Measurements from ENCODE around the gene GXYLT1.
"Not testable (repeated sequence)": the region's sequence is repeated elsewhere in the genome, so short reads cannot be mapped to it uniquely, and the experiment has no call there.

Gene GXYLT1

DNA sequence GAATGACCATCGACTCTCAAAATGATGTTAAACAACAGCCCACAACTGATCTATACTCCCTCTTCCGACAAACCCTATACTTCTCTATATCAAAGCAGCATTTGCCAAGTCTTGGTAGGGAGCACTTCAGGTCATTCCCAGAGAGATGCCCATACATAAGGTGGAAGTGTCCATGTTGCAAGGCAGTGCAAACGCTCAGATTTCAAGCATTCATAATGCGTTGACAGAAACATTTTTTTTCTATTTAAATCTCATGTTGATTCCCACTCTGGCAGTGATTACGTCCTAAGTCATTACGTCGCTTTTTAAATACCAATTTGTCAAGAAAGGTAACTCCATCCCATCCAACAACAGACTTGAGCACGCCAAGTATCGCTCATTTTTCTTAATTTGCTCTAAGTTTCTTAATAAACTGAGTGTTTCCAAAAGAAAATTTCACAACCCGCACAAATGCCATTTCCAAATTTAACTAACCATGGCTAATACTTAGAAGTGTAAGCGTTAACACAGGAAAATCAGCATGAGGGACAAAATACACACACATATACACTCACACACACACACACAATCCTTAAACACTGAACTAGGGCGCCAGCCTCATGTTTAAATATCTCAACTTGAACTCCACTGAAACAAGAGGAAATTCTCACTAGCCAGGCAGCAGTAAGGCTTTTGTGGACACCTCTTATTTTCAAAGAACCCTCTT is 1.1 kb downstream of the GXYLT1 start:
- DNase-seq (ENCODE audit: low read depth) = no peak

DNA sequence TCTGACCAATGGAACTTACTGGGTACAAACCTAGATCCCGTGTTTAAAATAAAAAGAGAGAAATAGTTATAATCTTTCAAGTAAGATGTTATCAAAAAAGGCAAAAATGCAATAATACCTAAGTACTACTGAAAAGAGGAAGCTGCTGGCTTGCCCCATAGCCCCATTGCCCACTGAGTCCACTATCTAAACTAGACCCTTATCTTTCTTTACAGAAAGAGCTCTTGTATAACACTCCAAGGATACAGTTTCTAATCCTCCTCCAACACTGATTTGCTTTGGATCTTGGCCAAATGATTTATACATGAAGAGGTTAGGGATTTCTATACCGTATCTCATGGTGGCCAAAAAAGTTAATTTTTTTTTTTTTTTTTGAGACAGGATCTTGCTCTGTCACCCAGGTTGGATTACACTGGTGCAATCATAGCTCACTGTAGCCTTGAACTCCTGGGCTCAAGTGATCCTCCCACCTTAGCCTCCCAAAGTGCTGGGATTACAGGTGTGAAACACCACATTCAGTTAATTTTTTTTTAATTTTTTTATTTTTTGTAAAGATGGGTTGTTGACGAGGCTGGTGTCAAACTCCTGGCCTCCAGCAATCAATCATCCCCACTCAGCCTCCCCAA is 2.6 kb downstream of the GXYLT1 start:
- DNase-seq (ENCODE audit: low read depth) = no peak

DNA sequence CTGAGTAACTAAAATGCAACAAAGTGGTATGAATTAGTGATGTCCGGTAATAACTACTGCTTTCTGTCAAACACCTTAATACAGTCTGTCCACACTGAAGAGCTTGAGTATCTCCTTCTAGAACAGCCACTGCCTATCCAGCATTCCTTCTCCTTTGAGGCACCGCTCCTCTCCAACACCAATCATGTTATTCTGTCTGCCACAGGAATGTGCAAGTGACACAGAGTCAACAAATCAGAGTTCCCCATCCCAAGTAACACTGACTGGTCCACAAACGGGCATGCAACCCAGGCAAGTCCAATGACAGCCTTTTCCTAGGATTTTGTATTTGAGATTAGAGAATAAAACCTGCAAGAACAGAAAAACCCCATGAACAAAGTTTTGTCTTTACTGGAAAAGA is 3.8 kb downstream of the GXYLT1 start:
- DNase-seq (ENCODE audit: low read depth) = no peak

DNA sequence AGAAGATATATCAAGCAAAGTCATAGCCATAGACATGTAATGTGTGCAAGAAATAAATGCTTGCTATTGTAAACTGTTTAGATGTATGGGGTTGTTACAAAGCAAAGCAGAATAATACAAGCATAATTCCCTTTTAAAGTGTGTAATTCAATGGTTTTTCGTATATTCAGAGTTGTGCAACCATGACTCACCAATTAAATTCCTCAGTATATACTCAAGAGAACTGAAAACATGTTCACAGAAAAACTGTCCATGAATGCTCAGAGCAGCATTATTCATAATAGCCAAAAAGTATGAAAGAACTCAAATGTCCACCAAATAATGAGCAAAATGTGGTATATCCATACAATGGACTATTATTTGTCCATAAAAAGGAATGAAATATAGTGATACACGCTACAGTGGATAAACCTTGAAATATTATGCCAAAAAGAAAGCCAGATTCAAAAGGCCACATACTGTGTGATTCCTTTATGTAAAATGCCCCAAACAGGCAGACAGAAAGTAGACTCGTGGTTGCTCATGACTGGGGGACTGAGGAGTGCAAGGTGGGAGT is 9.3 kb downstream of the GXYLT1 start:
- DNase-seq (ENCODE audit: low read depth) = peak; percentile 63

DNA sequence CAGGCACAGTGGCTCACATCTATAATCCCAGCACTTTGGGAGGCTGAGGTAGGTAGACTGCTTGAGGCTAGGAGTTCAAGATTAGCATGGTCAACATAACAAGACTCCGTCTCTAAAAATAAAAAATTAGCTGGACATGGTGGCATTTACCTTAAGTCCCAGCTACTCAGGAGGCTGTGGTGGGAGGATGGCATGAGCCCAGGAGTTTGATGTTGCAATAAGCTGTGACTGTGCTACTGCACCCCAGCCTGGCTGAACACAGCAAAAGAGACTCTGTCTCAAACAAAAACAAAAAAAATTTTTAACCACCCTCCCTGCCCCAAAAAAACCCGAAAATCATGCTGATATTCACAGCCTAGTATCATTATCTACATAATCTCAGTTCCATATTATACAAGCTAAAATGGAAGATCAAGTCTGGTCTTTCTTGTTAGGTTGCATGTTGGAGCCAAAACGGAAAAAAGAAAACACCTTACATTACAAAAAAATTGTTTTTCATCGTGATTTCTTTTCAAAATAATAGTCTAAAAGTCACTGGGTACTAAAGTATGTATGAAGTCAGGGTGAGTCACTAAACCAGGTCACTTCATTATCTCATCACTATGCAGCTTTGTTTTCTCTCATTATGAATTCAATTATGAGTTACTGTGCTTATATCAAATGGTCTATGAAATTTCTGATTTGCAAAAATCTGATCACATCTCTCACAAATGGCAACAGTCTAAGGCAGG is 13.8 kb downstream of the GXYLT1 start:
- no peak for DNase-seq (ENCODE audit: low read depth)

DNA sequence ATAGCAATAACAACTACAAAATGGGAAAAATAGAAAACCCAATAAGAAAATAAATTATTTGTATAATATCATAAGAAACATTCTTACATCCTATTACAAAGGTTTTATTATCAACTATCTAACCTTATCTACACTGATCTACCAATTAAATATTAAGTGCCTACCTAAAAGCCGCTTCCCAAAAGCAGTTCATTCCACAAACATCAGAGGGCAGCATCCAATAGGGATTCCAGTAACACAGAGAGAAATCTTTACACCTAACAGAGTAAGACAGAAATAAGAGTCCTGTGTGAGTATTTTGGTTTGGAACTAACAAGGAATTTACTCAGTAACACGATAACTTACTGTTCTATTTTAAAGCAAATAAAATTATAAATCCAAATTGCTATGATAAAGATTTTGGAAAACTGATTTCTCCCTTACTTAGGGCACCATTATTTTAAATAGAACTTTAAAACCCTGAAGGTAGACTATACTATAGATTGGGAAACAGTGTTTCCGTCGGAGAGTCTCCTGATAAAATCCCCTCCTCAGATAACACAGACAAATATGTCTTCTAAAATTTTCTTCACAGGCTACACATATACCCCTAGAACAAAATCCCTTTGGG is 15.0 kb downstream of the GXYLT1 start:
- DNase-seq (ENCODE audit: low read depth) = peak; percentile 36

DNA sequence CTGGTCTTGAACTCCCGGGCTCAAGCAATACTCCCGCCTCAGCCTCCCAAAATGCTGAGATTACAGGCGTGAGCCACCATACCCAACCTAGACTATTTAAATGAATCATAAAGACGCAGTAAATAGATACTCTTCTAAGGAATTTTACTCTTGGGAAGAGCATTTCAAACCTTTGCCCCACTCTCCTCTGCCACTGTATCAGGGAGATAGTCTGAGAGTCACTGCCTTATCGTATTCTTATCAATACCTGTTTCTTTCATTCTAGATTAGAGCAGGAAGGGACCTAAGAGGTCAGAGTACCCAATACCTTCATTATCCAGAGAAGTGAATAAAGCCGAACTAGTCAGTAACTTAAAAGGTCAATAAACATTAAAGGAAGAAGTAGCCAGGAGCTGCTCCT is 15.8 kb downstream of the GXYLT1 start:
- DNase-seq (ENCODE audit: low read depth) = no peak

DNA sequence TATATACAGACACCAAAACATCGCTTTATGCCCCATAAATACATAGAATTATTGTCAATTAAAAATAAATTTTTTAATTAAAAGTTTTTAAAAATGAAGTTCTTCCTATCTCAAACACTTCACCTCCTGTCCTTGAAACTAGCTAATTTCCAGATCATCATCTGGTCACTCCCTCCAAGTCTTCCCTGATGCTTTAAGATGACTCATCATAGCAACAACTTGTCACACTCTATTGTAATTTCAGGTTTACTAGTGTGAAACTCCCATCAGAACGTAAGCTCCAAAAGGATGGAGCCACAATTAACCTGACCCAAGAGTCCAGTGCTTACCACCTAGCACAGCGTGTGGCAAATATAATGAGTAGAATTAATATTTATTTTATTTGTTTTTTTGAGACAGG is 16.3 kb downstream of the GXYLT1 start:
- DNase-seq (ENCODE audit: low read depth) = no peak

DNA sequence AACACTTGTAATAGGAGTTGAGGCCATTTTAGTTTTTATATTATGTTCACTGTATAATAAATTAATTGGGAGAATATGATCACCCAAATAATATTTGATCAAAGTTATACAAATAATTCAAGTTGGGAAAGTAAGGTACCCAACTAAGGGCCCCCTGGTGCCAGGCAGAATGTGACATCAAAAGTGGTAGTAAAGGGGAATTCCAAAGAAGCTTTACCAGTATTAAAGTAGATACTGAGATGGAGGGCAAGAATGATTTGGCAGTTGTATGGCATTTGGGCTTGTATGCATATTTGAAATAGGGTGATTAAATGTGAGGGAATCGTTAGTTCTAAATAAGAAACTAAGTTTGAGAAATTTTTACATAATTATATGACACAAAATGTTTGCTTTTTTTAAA is 17.7 kb downstream of the GXYLT1 start:
- no peak for DNase-seq (ENCODE audit: low read depth)

DNA sequence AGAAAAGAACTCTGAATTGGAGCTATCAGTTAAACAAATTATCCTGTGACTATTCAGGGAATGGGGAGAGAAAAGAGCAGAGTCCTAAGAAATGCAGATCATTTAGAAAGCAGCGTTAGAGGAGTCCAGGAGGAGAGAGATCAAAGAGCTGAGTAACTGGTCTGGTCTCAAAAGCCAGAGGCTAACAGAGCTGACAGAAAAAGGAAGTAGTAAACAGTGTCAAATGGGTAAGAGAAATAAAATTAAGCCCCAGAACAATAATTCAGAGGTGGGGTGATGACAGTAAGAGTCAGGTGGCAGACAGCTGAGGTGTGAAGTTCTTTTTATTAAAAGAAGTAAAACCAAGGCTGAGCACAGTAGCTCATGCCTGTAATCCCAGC is 19.3 kb downstream of the GXYLT1 start:
- no peak for DNase-seq (ENCODE audit: low read depth)

DNA sequence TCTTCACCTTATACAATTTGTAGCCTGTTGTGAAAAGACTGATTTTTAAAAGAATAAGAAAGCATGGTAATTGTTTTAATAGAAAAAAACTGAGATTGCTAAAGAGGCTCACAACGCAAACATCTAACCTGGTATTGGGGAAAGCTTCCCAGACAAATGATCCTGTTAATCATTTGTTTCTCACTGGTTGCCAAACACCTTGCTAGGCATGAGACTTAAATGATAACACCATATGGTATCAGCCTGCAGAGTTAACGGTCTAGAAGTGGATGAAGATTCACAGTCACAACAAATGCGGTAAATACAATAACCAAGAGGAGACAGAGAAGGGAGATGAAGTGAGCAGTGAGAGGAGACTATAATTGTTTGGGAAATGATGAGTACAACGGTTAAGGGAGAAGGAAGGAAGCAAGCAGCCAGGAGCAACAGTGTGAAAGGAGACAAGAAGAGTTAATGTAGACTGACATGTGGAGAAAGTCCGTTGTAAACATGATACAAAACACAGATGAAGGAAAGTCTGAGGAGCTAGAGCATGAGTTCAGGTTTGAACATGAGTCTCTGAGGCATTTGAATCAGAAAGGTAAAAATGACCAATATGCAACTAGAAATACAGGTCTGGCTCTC is 19.8 kb downstream of the GXYLT1 start:
- no peak for DNase-seq (ENCODE audit: low read depth)

DNA sequence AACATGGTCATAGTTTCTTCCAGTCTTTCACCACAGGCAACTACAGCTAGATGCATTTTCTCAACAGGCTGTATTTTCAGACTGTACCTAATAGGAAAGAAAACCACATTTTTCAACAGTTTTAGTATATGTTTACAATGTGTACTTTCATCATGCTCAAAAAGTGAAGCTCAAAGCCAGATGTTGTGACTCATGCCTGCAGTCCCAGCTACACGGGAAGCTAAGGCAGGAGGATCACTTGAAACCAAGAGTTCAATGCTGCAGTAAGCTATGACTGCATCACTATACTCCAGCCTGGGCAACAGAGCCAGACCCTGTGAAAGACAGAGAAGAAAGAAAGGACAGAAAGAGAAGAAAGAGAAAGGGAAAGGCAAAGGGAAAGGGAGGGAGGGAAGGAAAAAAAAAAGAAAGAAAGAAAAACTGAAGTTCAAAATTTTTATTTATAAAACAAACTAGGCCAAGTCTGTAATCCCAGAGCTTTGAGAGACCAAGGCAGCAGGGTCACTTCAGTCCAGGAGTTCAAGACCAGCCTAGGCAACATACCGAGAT is 25.5 kb downstream of the GXYLT1 start:
- DNase-seq (ENCODE audit: low read depth) = no peak

DNA sequence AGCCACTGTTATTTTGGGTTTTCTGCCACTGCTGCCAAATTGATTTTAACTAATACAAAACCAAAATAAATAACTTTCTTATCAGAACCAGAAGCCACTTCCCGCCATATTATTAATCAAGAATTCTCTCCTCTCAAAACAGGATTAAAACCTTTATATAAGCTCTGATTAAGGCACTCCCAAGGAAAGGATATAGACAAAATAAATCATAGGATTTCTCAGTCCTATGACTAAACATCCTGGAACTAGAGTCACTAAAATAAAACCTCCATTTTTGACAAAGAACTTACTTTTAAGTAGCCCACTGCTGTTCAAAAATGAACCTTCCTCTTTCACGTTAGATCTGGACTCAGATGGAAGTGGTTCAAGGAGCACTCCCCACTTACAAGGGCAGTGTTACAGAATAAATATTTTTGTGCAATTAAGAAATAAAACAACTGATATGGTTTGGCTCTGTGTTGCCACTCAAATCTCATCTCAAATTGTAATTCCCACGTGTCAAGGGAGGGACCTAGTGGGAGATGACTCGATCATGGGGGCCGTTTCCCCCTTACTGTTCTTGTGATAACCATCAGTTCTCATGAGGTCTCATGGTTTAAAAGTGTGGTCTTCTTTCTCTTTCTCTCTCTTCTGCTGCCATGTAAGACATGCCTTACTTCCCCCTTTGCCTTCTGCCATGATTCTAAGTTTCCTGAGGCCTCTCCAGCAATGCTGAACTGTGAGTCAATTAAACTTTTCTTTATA is 26.4 kb downstream of the GXYLT1 start:
- no peak for DNase-seq (ENCODE audit: low read depth)

DNA sequence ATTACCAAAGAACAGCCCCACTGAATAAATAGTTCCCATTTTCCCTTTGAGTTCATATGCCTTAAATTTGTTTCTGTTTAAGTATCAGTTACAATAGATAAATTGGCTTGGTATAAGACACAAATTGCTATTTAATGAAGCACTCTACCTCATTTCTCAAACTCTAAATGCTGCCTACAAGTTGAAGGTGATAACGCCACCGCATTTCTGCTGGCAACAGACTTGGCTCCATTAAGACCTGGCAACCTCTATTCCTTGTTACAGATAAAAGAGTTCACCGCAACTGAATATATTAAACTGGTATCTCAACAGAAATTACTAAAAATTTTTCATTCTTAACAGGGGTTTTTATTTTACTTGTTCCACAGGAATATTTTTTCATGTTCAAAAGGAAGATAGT is 35.6 kb downstream of the GXYLT1 start:
- no peak for DNase-seq (ENCODE audit: low read depth)

DNA sequence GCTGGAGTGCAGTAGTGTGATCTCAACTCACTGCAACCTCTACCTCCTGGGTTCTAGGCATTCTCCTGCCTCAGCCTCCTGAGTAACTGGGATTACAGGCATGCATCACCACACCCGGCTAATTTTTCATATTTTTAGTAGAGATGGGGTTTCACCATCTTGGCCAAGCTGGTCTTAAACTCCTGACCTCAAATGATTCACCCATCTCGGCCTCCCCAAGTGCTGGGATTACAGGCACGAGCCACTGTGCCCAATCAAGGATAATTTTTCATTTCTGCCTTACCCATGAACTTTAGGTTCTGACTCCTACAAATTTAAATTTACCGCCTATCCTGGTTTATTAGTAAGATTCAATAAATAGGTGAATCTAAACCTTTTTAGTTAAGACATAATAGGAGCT is 37.9 kb downstream of the GXYLT1 start:
- not testable (repeated sequence) for DNase-seq (ENCODE audit: low read depth)

DNA sequence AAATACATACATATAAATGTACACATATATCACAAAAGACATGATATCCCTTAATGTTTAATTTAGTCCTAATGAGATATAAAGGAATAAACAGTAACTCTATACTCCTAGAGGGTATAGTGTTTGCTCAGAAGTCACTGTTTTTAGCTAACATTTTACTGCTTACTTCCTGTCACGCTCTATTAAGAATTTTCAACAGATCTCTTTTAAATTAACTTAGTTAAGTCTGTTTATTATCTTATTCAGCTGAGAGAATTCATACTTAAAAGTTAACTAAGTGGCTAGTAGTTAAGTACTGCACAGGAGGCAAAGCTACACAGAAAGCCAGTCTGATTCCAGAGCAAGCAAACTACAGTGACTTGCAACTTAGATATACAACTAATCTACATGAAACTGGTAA is 39.9 kb downstream of the GXYLT1 start:
- no peak for DNase-seq (ENCODE audit: low read depth)

DNA sequence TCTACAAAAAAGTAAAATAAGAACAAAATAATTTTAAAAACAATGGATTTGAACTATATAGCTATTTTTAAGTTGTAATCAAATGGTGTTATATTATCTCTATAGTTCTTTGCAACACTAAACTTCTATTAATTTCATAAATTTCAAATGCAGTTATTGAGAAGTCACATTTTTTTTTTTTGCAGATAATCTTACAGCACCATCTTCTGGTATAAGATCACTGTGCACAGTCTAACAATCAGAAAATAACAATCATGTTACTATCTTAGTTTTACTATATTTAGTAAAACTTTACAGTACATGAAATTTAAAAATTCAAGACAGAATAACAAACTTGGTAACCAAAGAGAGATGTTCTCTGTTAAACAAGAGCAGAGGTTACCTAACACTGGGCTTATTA is 40.6 kb downstream of the GXYLT1 start:
- DNase-seq (ENCODE audit: low read depth) = no peak

DNA sequence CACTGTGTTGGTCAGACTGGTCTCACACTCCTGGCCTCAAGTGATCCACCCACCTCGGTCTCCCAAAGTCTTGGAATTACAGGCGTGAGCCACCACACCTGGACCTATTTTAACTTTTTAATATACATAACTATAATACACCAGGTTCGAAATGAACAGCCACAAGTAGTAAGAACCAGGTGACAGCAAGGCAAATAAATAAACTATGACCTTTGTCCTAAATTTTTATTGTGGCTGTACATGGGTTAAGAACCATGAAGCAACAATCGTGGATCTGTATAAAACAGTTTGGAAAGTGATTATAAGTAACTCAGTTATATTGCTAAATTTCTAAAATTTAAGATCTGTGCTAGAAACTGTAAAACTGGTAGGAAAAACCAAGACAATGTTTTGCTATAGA is 41.5 kb downstream of the GXYLT1 start:
- no peak for DNase-seq (ENCODE audit: low read depth)

DNA sequence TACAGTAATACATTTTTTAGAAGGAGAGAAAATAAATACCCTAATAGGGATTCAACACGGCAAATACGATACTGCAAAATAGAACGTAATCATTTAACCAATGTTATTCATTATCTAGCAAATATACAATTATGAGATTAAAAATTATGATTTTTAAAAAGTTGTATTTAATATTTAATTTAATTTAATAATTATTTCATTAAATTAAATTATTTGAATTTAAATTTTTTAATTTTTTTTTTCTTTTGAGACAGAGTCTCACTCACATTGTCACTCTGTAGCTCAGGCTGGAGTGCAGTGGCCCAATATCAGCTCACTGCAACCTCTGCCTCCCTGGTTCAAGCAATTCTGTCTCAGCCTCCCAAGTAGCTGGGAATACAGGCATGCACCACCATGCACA is 42.0 kb downstream of the GXYLT1 start:
- DNase-seq (ENCODE audit: low read depth) = no peak

DNA sequence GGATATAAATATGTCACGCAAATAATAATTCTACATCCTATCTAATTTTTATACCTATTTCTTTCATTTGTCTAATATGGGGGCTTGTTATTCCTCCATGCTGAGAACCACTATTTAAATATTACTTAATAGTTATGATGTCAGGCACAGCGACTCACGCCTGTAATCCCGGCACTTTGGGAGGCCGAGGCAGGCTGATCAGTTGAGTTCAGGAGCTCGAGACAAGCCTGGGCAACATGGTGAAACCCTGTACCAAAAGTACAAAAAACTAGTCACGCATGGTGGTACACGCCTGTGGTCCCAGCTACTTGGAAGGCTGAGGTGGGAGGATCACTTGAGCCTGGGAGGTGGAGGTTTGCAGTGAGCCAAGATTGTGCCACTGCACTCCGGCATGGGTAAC is 45.2 kb downstream of the GXYLT1 start:
- DNase-seq (ENCODE audit: low read depth) = no peak

DNA sequence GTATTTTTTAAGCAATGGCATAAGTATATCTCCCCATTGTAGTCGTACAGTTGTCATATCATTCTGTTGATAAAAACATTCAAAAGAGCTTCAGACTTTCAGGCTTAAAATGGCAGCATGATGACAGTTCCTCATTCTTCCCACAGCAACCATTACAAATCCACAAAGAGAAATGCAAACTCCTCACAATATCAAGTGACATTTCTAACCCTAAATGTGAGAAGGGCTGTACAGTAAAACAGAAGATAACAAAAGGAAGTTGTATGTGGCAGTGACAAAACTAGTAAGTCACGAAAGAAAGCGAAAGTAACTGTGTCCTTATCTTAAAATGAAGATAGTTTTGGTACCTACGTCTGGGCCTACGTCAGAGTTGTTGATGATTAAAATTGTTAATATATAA is 46.7 kb downstream of the GXYLT1 start:
- no peak for DNase-seq (ENCODE audit: low read depth)
